K562 (cell line): ENCODE data around the gene PHYKPL. TPM values are rescaled to one million over a fixed set of nuclear protein-coding genes. Genes with fewer than 3 reads are reported as not detected.

ENCODE experiments used
- ATAC-seq: fragments of 200-7000 bp; cut with Tn5 transposase; 3 replicates; pipeline ENCODE4 v1.9.1; 2020; ENCODE audit warnings: moderate library complexity
- BruUV-seq: library from RNA; stranded (reverse); fragments of 400-500 nt; replicated peaks from 2 replicates; lab custom pipeline; 2021; lab: Mats Ljungman, UMichigan
- CTCF ChIA-PET: fragments of 300-600 bp; formaldehyde crosslinking; extraction: SDS; loops from one replicate; lab custom pipeline; 2021; ENCODE audit warnings: low intra/inter-chr PET ratio; lab: Yijun Ruan, JAX
- POLR2A ChIA-PET: fragments of 300-600, 350-650 bp; sonication (Branson Sonifier 250); formaldehyde crosslinking; extraction: SDS; loops from one replicate; lab custom pipeline; 2021; ENCODE audit warnings: antibody characterized with exemption, inconsistent platforms; lab: Yijun Ruan, JAX
- DNase-seq, 4 experiments: peaks; one replicate each; pipeline versions ENCODE4 v3.0.0 to v3.0.0-alpha.2; 2011 to 2018; ENCODE audit warnings: low spot score in 3 of 4, mixed read lengths in 3 of 4; ENCODE audit errors: extremely low read depth in 1 of 4
- FAIRE-seq: peaks from 2 replicates; lab custom pipeline; 2011; peaks lifted over from hg19 to GRCh38; lab: Jason Lieb, UNC
- H2AFZ ChIP-seq: 2 replicates; pipeline ENCODE4 v1.6.0; 2011; ENCODE audit warnings: low read depth, low read length, control low read depth, inconsistent platforms
- H3K27ac ChIP-seq: fragments of 200-600 bp; 3 replicates; pipeline ENCODE4 v1.8.0; 2011; ENCODE audit warnings: low read depth, mild to moderate bottlenecking, control low read depth, inconsistent platforms, low read length, moderate library complexity, mixed read lengths; ENCODE audit errors: extremely low read depth
- H3K27me3 ChIP-seq, 2 experiments: fragments of 300-600 bp in 1 of 2; 2 replicates in 1 of 2; 3 replicates in 1 of 2; pipeline versions ENCODE4 v1.6.0 to v1.8.0; 2011; ENCODE audit warnings: inconsistent platforms in 2 of 2, low read length in 2 of 2, mild to moderate bottlenecking in 1 of 2, mixed read lengths in 1 of 2, moderate library complexity in 1 of 2; ENCODE audit not compliant: control insufficient read depth in 2 of 2, insufficient read depth in 2 of 2
- H3K36me3 ChIP-seq: fragments of 300-600 bp; 3 replicates; pipeline ENCODE4 v1.8.0; 2011; ENCODE audit warnings: mild to moderate bottlenecking, low read length, inconsistent platforms; ENCODE audit not compliant: control insufficient read depth, insufficient read depth
- H3K4me1 ChIP-seq, 2 experiments: fragments of 200-600 bp in 1 of 2; replicated peaks in 1 of 2; 2 replicates in 1 of 2; 3 replicates in 1 of 2; pipeline versions ENCODE4 v1.5.1 to v1.8.0; 2011; ENCODE audit warnings: inconsistent platforms in 2 of 2, low read length in 2 of 2, mild to moderate bottlenecking in 1 of 2, mixed read lengths in 1 of 2, moderate library complexity in 1 of 2; ENCODE audit not compliant: control insufficient read depth in 2 of 2, insufficient read depth in 2 of 2
- H3K4me2 ChIP-seq: 2 replicates; pipeline ENCODE4 v1.6.1; 2011; ENCODE audit warnings: low read length, control low read depth, inconsistent platforms, mixed read lengths; ENCODE audit not compliant: insufficient read depth
- H3K4me3 ChIP-seq: fragments of 200-600 bp; sonication (generic), shearing (Covaris generic); 2 replicates; pipeline ENCODE4 v1.5.1; 2016; ENCODE audit warnings: control low read depth, inconsistent platforms
- H3K79me2 ChIP-seq: fragments of 200-600 bp; 3 replicates; pipeline ENCODE4 v1.8.0; 2011; ENCODE audit warnings: low read length, inconsistent platforms; ENCODE audit not compliant: control insufficient read depth, insufficient read depth
- H3K9ac ChIP-seq, 2 experiments: 2 replicates each; pipeline versions ENCODE4 v1.6.0 to v1.6.1; 2011; ENCODE audit warnings: low read depth in 2 of 2, low read length in 2 of 2, control low read depth in 1 of 2, inconsistent platforms in 1 of 2, mild to moderate bottlenecking in 1 of 2, mixed read lengths in 1 of 2; ENCODE audit not compliant: insufficient read depth in 1 of 2
- H3K9me1 ChIP-seq: one replicate; pipeline ENCODE4 v1.6.0; 2011; ENCODE audit warnings: inconsistent platforms, mild to moderate bottlenecking, low read length, moderate library complexity; ENCODE audit not compliant: control insufficient read depth, insufficient read depth
- H3K9me3 ChIP-seq: replicated peaks from 2 replicates; pipeline ENCODE4 v1.5.1; 2011; ENCODE audit warnings: low read depth, low read length, inconsistent platforms; ENCODE audit not compliant: control insufficient read depth, insufficient read depth
- H4K20me1 ChIP-seq: replicated peaks from 2 replicates; pipeline ENCODE4 v1.6.1; 2011; ENCODE audit warnings: low read length, inconsistent platforms, mixed read lengths; ENCODE audit not compliant: control insufficient read depth, insufficient read depth
- FOXA3 ChIP-seq, 2 experiments: fragments of 450-650 bp in 1 of 2; sonication (generic) in 1 of 2; formaldehyde crosslinking; IDR thresholded peaks in 1 of 2; conservative IDR thresholded peaks in 1 of 2; 2 replicates each; pipeline versions ENCODE4 v1.4.0 to v1.8.0; 2020 to 2022; ENCODE audit warnings: mild to moderate bottlenecking in 2 of 2, missing genetic modification reagents in 1 of 2
- MCM5 ChIP-seq: fragments of 450-650 bp; IDR thresholded peaks from 2 replicates; pipeline ENCODE4 v1.6.1; 2016; ENCODE audit warnings: low read depth
- MYC ChIP-seq, 2 experiments: fragments of 250-450 bp in 1 of 2; sonication (Bioruptor Pico) in 1 of 2; IDR thresholded peaks; 2 replicates each; pipeline versions ENCODE4 v1.5.1 to v1.6.1; 2012 to 2021; ENCODE audit warnings: low read depth in 2 of 2, borderline replicate concordance in 1 of 2, improper control_type of control experiment in 1 of 2, low read length in 1 of 2, mild to moderate bottlenecking in 1 of 2, moderate library complexity in 1 of 2
- NFYB ChIP-seq: IDR thresholded peaks from 2 replicates; pipeline ENCODE4 v1.6.1; 2011; ENCODE audit warnings: mild to moderate bottlenecking, moderate library complexity; ENCODE audit not compliant: insufficient read length; ENCODE audit errors: extremely low read depth
- PHTF2 ChIP-seq: fragments of 250-450 bp; sonication (Bioruptor Pico); IDR thresholded peaks from 2 replicates; pipeline ENCODE4 v1.5.0; 2021; ENCODE audit warnings: mild to moderate bottlenecking
- SP2 ChIP-seq: IDR thresholded peaks from 2 replicates; pipeline ENCODE4 v1.6.1; 2011; ENCODE audit warnings: mild to moderate bottlenecking, low read depth, low read length, moderate library complexity; ENCODE audit not compliant: poor library complexity, severe bottlenecking; ENCODE audit errors: extremely low read depth
- TCF15 ChIP-seq: fragments of 250-450 bp; sonication (Bioruptor Pico); IDR thresholded peaks from 2 replicates; pipeline ENCODE4 v1.8.0; 2022; ENCODE audit warnings: moderate library complexity, mild to moderate bottlenecking, inconsistent platforms
- ZNF586 ChIP-seq: fragments of 450-650 bp; formaldehyde crosslinking; conservative IDR thresholded peaks from 2 replicates; pipeline ENCODE4 v1.4.0; 2020; ENCODE audit warnings: mild to moderate bottlenecking, moderate library complexity
- WGBS: fragments of 100-300 bp; shearing (Covaris generic); methylation state at CpG from one replicate; pipeline ENCODE4 v1.1.6; 2016; ENCODE audit warnings: low coverage, mixed read lengths; ENCODE audit not compliant: insufficient coverage; ENCODE audit errors: missing lambda C conversion rate; 5-methylcytosine and 5-hydroxymethylcytosine counted together
- in situ Hi-C: fragments of 300-500 bp; cut with MboI; formaldehyde crosslinking; loops from 4 replicates; pipeline ENCODE4 v1.15.0; 2018; ENCODE audit warnings: inconsistent platforms, mixed read lengths
- intact Hi-C: fragments of 100-400 bp; cut with micrococcal nuclease; formaldehyde crosslinking; loops from 2 replicates; pipeline ENCODE4 v1.14.2; 2022
- polyA plus RNA-seq, 8 experiments: library from polyadenylated mRNA; depleted of rRNA in 4 of 8; stranded (reverse) in 5 of 8; unstranded in 3 of 8; fragments of >200 nt; fragmentation: Nextera tagmentation in 2 of 8; fragmentation: Illumina TruSeq in 1 of 8; extraction: Ambion mirVana in 2 of 8; extraction: Trizol in 1 of 8; gene quantifications; 2 replicates each; pipeline versions ENCODE4 v1.2.1 to v1.2.3, GENCODE V29; 2011 to 2014; ENCODE audit warnings: inconsistent platforms in 1 of 8, missing spikeins in 1 of 8
- total RNA-seq, 7 experiments: library from RNA; depleted of rRNA in 6 of 7; stranded (reverse); fragments of >200 nt in 6 of 7; fragmentation: Illumina TruSeq in 2 of 7; extraction: Trizol in 2 of 7; gene quantifications; 2 replicates each; pipeline versions ENCODE4 v1.2.1 to v1.2.3, GENCODE V29; 2011 to 2021; ENCODE audit warnings: low replicate concordance in 1 of 7
- TF ChIP-seq, protein P1 (sequence below): sonication (generic); formaldehyde crosslinking; IDR thresholded peaks from 2 replicates; pipeline ENCODE4 v1.8.1; 2023; ENCODE audit warnings: mild to moderate bottlenecking, missing genetic modification reagents
- TF ChIP-seq, protein P2 (sequence below): fragments of 450-650 bp; IDR thresholded peaks from 2 replicates; pipeline ENCODE4 v1.6.1; 2016; ENCODE audit warnings: borderline replicate concordance

Gene PHYKPL
- total and polyA plus RNA-seq, 9 of the 15 experiments (the other 6 are each of a cell fraction or from before 2014, with no cell fraction given) = 4.7 to 34.7 (median 18.6) TPM

- no peak for FAIRE-seq
- TF ChIP-seq FOXA3 (CRISPR knock-in tag; conservative IDR thresholded peaks at IDR 0.05 in 1 of 2, IDR thresholded peaks at IDR 0.05 in 1 of 2) = no peak
- no peak for TF ChIP-seq MYC (IDR thresholded peaks at IDR 0.05; ENCODE audit: low read depth, low read length)
- TF ChIP-seq MYC (CRISPR knock-in tag; IDR thresholded peaks at IDR 0.05; ENCODE audit: borderline replicate concordance, low read depth) = no peak
- TF ChIP-seq PHTF2 = no peak
- no peak for TF ChIP-seq TCF15
- no peak for TF ChIP-seq SP2
- TF ChIP-seq ZNF586 (CRISPR knock-in tag) = no peak
- TF ChIP-seq NFYB = no peak
- TF ChIP-seq, protein P1, sequence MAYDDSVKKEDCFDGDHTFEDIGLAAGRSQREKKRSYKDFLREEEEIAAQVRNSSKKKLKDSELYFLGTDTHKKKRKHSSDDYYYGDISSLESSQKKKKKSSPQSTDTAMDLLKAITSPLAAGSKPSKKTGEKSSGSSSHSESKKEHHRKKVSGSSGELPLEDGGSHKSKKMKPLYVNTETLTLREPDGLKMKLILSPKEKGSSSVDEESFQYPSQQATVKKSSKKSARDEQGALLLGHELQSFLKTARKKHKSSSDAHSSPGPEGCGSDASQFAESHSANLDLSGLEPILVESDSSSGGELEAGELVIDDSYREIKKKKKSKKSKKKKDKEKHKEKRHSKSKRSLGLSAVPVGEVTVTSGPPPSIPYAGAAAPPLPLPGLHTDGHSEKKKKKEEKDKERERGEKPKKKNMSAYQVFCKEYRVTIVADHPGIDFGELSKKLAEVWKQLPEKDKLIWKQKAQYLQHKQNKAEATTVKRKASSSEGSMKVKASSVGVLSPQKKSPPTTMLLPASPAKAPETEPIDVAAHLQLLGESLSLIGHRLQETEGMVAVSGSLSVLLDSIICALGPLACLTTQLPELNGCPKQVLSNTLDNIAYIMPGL (CRISPR knock-in tag) = no peak
- TF ChIP-seq, protein P2, sequence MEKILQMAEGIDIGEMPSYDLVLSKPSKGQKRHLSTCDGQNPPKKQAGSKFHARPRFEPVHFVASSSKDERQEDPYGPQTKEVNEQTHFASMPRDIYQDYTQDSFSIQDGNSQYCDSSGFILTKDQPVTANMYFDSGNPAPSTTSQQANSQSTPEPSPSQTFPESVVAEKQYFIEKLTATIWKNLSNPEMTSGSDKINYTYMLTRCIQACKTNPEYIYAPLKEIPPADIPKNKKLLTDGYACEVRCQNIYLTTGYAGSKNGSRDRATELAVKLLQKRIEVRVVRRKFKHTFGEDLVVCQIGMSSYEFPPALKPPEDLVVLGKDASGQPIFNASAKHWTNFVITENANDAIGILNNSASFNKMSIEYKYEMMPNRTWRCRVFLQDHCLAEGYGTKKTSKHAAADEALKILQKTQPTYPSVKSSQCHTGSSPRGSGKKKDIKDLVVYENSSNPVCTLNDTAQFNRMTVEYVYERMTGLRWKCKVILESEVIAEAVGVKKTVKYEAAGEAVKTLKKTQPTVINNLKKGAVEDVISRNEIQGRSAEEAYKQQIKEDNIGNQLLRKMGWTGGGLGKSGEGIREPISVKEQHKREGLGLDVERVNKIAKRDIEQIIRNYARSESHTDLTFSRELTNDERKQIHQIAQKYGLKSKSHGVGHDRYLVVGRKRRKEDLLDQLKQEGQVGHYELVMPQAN = no peak
- TF ChIP-seq MCM5 = no peak
- POLR2A ChIA-PET = interaction anchor here (0.9 kb wide), 1 partner anchor 13 kb away, joined by 3 read pairs; no protein-coding TSS in a partner anchor
Measured at GRCh38 chr5:178240341-178240741, 7.7 kb upstream of the PHYKPL start.

More at GRCh38 chr5:178240341-178240741, 7.7 kb upstream of the PHYKPL start:
- BruUV-seq = no TSS peak
- H3K9me3 ChIP-seq = no peaks in the 10 kb centered on the region
- H2AFZ ChIP-seq = no peak overlapping the region
- intact Hi-C loops (no loop called here), in situ Hi-C loops (no loop called here)
- DNase-seq (no peak), ATAC-seq (no peak)
- H3K27me3 ChIP-seq = peaks cover 0 to 18% of the 10 kb centered on the region in 2 experiments; a peak in 3 of 5 replicates
- H3K4me2 ChIP-seq = no peak overlapping the region
- H3K79me2 ChIP-seq = no peaks in the 10 kb centered on the region
- H3K9me1 ChIP-seq = no peaks in the 10 kb centered on the region
- no peak overlapping the region for H3K9ac ChIP-seq
- H3K4me3 ChIP-seq = no peak overlapping the region
- H3K27ac ChIP-seq = no peak overlapping the region
- CTCF ChIA-PET = no interaction called here
- WGBS = 71% methylated on average over 14 of the region's 19 CpGs
- peaks cover 19 to 34% of the 10 kb centered on the region in 2 experiments for H3K4me1 ChIP-seq
- H3K36me3 ChIP-seq = no peaks in the 10 kb centered on the region
- H4K20me1 ChIP-seq = no peaks in the 10 kb centered on the region; the same call in 1 of the 2 replicates
